HEK293 (cell line): ENCODE results near the gene RNF214.
A peak's percentile ranks its signal among the peaks of the same experiment; 100 is the strongest.

Experiments
- CTCF ChIA-PET: fragments of 350-600 bp; formaldehyde crosslinking; extraction: SDS; loops from one replicate; lab custom pipeline; 2021; ENCODE audit warnings: antibody characterized with exemption; lab: Yijun Ruan, JAX
- POLR2A ChIA-PET: fragments of 300-600 bp; formaldehyde crosslinking; extraction: SDS; loops from one replicate; lab custom pipeline; 2020; ENCODE audit warnings: antibody characterized with exemption, inconsistent platforms; lab: Yijun Ruan, JAX
- H3K27ac ChIP-seq: fragments of 200-500 bp; sonication (Bioruptor generic); 2 replicates; pipeline ENCODE4 v1.5.1; 2014; ENCODE audit warnings: low read depth, low read length, control low read depth, inconsistent platforms; ENCODE audit errors: extremely low read depth
- H3K36me3 ChIP-seq, 2 experiments: fragments of 200-500 bp in 1 of 2; sonication (Bioruptor generic) in 1 of 2; 1 replicate in 1 of 2; 2 replicates in 1 of 2; pipeline ENCODE4 v1.5.1; 2014 to 2017; ENCODE audit warnings: inconsistent platforms in 2 of 2, low read length in 2 of 2; ENCODE audit not compliant: control insufficient read depth in 2 of 2, insufficient read depth in 1 of 2
- H3K4me1 ChIP-seq: fragments of 200-500 bp; sonication (Bioruptor generic); 2 replicates; pipeline ENCODE4 v1.5.1; 2014; ENCODE audit warnings: mild to moderate bottlenecking, low read length, inconsistent platforms; ENCODE audit not compliant: control insufficient read depth, insufficient read depth
- H3K4me3 ChIP-seq: 2 replicates; pipeline ENCODE4 v1.5.1; 2011; ENCODE audit warnings: low read depth, mild to moderate bottlenecking, control low read depth, low read length, moderate library complexity
- H3K9me3 ChIP-seq: fragments of 200-500 bp; sonication (Bioruptor generic); 2 replicates; pipeline ENCODE4 v1.5.1; 2014; ENCODE audit warnings: low read depth, low read length, inconsistent platforms; ENCODE audit not compliant: control insufficient read depth, insufficient read depth
- KLF7 ChIP-seq: fragments of 450-650 bp; formaldehyde crosslinking; IDR thresholded peaks from 2 replicates; pipeline ENCODE4 v1.5.1; 2016; ENCODE audit warnings: missing biosample characterization, missing genetic modification characterization, borderline replicate concordance
- OSR2 ChIP-seq: fragments of 450-650 bp; formaldehyde crosslinking; IDR thresholded peaks from 2 replicates; pipeline ENCODE4 v1.5.1; 2016; ENCODE audit warnings: missing biosample characterization, missing genetic modification characterization
- PRDM1 ChIP-seq: fragments of 450-650 bp; formaldehyde crosslinking; IDR thresholded peaks from 2 replicates; pipeline ENCODE4; 2016; ENCODE audit warnings: missing biosample characterization, missing genetic modification characterization
- REPIN1 ChIP-seq: fragments of 450-650 bp; formaldehyde crosslinking; IDR thresholded peaks from 2 replicates; pipeline ENCODE4 v1.5.1; 2017; ENCODE audit warnings: missing biosample characterization, missing genetic modification characterization, low read depth
- SCRT1 ChIP-seq: fragments of 450-650 bp; formaldehyde crosslinking; IDR thresholded peaks from 2 replicates; pipeline ENCODE4 v1.5.1; 2016; ENCODE audit warnings: missing biosample characterization, missing genetic modification characterization, borderline replicate concordance
- SCRT2 ChIP-seq: fragments of 450-650 bp; formaldehyde crosslinking; IDR thresholded peaks from 2 replicates; pipeline ENCODE4 v1.5.1; 2016; ENCODE audit warnings: missing biosample characterization, missing genetic modification characterization
- ZBTB20 ChIP-seq: fragments of 450-650 bp; formaldehyde crosslinking; IDR thresholded peaks from 2 replicates; pipeline ENCODE4 v1.5.1; 2016; ENCODE audit warnings: missing biosample characterization, missing genetic modification characterization
- ZBTB21 ChIP-seq: fragments of 450-650 bp; formaldehyde crosslinking; IDR thresholded peaks from 2 replicates; pipeline ENCODE4 v1.5.1; 2017; ENCODE audit warnings: missing biosample characterization, missing genetic modification characterization
- ZBTB48 ChIP-seq: fragments of 450-650 bp; formaldehyde crosslinking; IDR thresholded peaks from 2 replicates; pipeline ENCODE4 v1.5.1; 2016; ENCODE audit warnings: missing biosample characterization, missing genetic modification characterization
- ZNF184 ChIP-seq: fragments of 450-650 bp; IDR thresholded peaks from 2 replicates; pipeline ENCODE4 v1.5.1; 2018; ENCODE audit warnings: missing biosample characterization, mild to moderate bottlenecking, missing genetic modification characterization
- ZNF2 ChIP-seq: fragments of 450-650 bp; formaldehyde crosslinking; IDR thresholded peaks from 2 replicates; pipeline ENCODE4 v1.5.1; 2016; ENCODE audit warnings: missing biosample characterization, missing genetic modification characterization
- ZNF23 ChIP-seq: fragments of 450-650 bp; formaldehyde crosslinking; IDR thresholded peaks from 2 replicates; pipeline ENCODE4 v1.5.1; 2016; ENCODE audit warnings: missing biosample characterization, missing genetic modification characterization, borderline replicate concordance
- ZNF239 ChIP-seq: fragments of 450-650 bp; formaldehyde crosslinking; IDR thresholded peaks from 2 replicates; pipeline ENCODE4 v1.5.1; 2016; ENCODE audit warnings: missing biosample characterization, missing genetic modification characterization
- ZNF292 ChIP-seq: fragments of 450-650 bp; formaldehyde crosslinking; IDR thresholded peaks from 2 replicates; pipeline ENCODE4 v1.5.1; 2016; ENCODE audit warnings: low read depth, missing biosample characterization, missing genetic modification characterization, borderline replicate concordance
- ZNF302 ChIP-seq: fragments of 450-650 bp; formaldehyde crosslinking; IDR thresholded peaks from 2 replicates; pipeline ENCODE4 v1.5.1; 2016; ENCODE audit warnings: missing biosample characterization, missing genetic modification characterization, low read depth
- ZNF416 ChIP-seq: fragments of 450-650 bp; formaldehyde crosslinking; IDR thresholded peaks from 2 replicates; pipeline ENCODE4 v1.5.1; 2016; ENCODE audit warnings: missing biosample characterization, missing genetic modification characterization
- ZNF514 ChIP-seq: fragments of 450-650 bp; formaldehyde crosslinking; IDR thresholded peaks from 2 replicates; pipeline ENCODE4 v1.5.1; 2016; ENCODE audit warnings: missing biosample characterization, missing genetic modification characterization
- ZNF555 ChIP-seq: fragments of 450-650 bp; formaldehyde crosslinking; conservative IDR thresholded peaks from 2 replicates; pipeline ENCODE4 v1.5.1; 2017; ENCODE audit warnings: missing biosample characterization, mild to moderate bottlenecking, missing genetic modification characterization, inconsistent platforms
- ZNF558 ChIP-seq: fragments of 450-650 bp; formaldehyde crosslinking; IDR thresholded peaks from 2 replicates; pipeline ENCODE4 v1.5.1; 2016; ENCODE audit warnings: missing biosample characterization, missing genetic modification characterization
- ZNF76 ChIP-seq: fragments of 450-650 bp; formaldehyde crosslinking; IDR thresholded peaks from 2 replicates; pipeline ENCODE4; 2016; ENCODE audit warnings: low read depth, missing biosample characterization, missing genetic modification characterization, borderline replicate concordance
- ZNF776 ChIP-seq: fragments of 450-650 bp; formaldehyde crosslinking; IDR thresholded peaks from 2 replicates; pipeline ENCODE4 v1.5.0; 2017; ENCODE audit warnings: missing biosample characterization, missing genetic modification characterization, borderline replicate concordance
- ZNF777 ChIP-seq: fragments of 450-650 bp; formaldehyde crosslinking; IDR thresholded peaks from 2 replicates; pipeline ENCODE4 v1.5.1; 2017; ENCODE audit warnings: missing biosample characterization, missing genetic modification characterization, borderline replicate concordance

The RNF214 gene

GRCh38 chr11:117295438-117296137 is 63.1 kb downstream of the RNF214 start:
- TF ChIP-seq SCRT2, result peak; percentile 75
- peak; percentile 44; the same call in 1 of the 2 replicates for TF ChIP-seq SCRT1 (tag by site-specific recombination)
- TF ChIP-seq ZNF302 (tag by site-specific recombination), result no peak
- Histone ChIP-seq H3K4me3 (no peak overlapping the region), H3K9me3 (no peaks in the 10 kb centered on the region), H3K27ac (no peak overlapping the region), H3K36me3 (peaks cover 0 to 41% of the 10 kb centered on the region in 2 experiments; a peak in 2 of 3 replicates), H3K4me1 (no peaks in the 10 kb centered on the region)
- ChIA-PET POLR2A (no interaction called here), CTCF (no interaction called here)

- no peak overlapping the region for H3K4me3 ChIP-seq
- no peaks in the 10 kb centered on the region for H3K4me1 ChIP-seq
- peaks cover 0 to 28% of the 10 kb centered on the region in 2 experiments; a peak in 2 of 3 replicates for H3K36me3 ChIP-seq
- no peak overlapping the region for H3K27ac ChIP-seq
- CTCF ChIA-PET, result no interaction called here
- no peaks in the 10 kb centered on the region for H3K9me3 ChIP-seq
- TF ChIP-seq ZNF514 (tag by site-specific recombination), result no peak
- TF ChIP-seq ZBTB21 (tag by site-specific recombination), result no peak
- no peak for TF ChIP-seq ZNF76 (tag by site-specific recombination)
- TF ChIP-seq SCRT1 (tag by site-specific recombination), result no peak
- TF ChIP-seq PRDM1 (tag by site-specific recombination), result no peak
- no peak for TF ChIP-seq ZNF2 (tag by site-specific recombination)
- no peak for TF ChIP-seq ZNF776 (tag by site-specific recombination)
- no peak for TF ChIP-seq ZNF558 (tag by site-specific recombination)
- no peak for TF ChIP-seq ZNF239
- no peak for TF ChIP-seq OSR2 (tag by site-specific recombination)
- TF ChIP-seq REPIN1 (tag by site-specific recombination), result no peak
- TF ChIP-seq ZNF292, result no peak
- POLR2A ChIA-PET, result interaction anchor here (1.2 kb wide), 1 partner anchor 19 kb away, joined by 3 read pairs; the partner anchor contains the start of gene BACE1
These were observed 64.4 kb downstream of the RNF214 start for GRCh38 chr11:117296881-117297280.

GRCh38 chr11:117298195-117298594 is 65.7 kb downstream of the RNF214 start:
- TF ChIP-seq ZNF184 (no peak), ZNF416 (tag by site-specific recombination) (no peak), ZBTB20 (tag by site-specific recombination) (no peak), ZNF555 (no peak), ZNF23 (tag by site-specific recombination) (no peak), ZNF777 (no peak), ZBTB48 (tag by site-specific recombination) (no peak), KLF7 (no peak)
- TF ChIP-seq, all 188 proteins: peak for 0
- Histone ChIP-seq H3K36me3 (peaks cover 0 to 22% of the 10 kb centered on the region in 2 experiments; a peak in 2 of 3 replicates), H3K27ac (no peak overlapping the region), H3K4me3 (no peak overlapping the region), H3K4me1 (no peaks in the 10 kb centered on the region), H3K9me3 (no peaks in the 10 kb centered on the region)
- ChIA-PET POLR2A (no interaction called here), CTCF (interaction anchor here (0.6 kb wide), 1 partner anchor 18 kb away, joined by 3 read pairs; no protein-coding TSS in a partner anchor)
